ENCODE data around the gene TLK1. TPM values are rescaled to one million over a fixed set of nuclear protein-coding genes. Genes with fewer than 3 reads are reported as not detected.

Gene TLK1
- total RNA-seq, 1 donor from 2014 or later = 50.2 TPM

GRCh38 chr2:170973225-170973491, 187.5 kb downstream of the TLK1 start:
- peak overlapping the region; percentile 58 for H3K4me3 Mint-ChIP-seq (ENCODE audit: unreplicated experiment)
- no peak overlapping the region for H3K27ac Mint-ChIP-seq (ENCODE audit: unreplicated experiment)
- Histone ChIP-seq H3K27ac (ENCODE audit: low read depth, low read length) (no peak overlapping the region), H3K9me3 (ENCODE audit: insufficient read depth, low read depth, low read length) (no peaks in the 10 kb centered on the region), H2AFZ (ENCODE audit: low read depth, low read length) (peak overlapping the region; percentile 67), H3K36me3 (ENCODE audit: insufficient read depth, low read length) (no peaks in the 10 kb centered on the region), H4K20me1 (ENCODE audit: insufficient read depth, low read length) (peaks cover 7% of the 10 kb centered on the region), H3K27me3 (ENCODE audit: insufficient read depth, low read length) (no peaks in the 10 kb centered on the region), H3K79me2 (ENCODE audit: insufficient read depth, low read length) (no peaks in the 10 kb centered on the region), H3K4me1 (ENCODE audit: insufficient read depth, low read length) (peaks cover 9% of the 10 kb centered on the region), H3K4me3 (ENCODE audit: insufficient read depth, low read depth, low read length) (peak overlapping the region; percentile 51), H3K4me2 (ENCODE audit: low read length) (peak overlapping the region; percentile 90), H3K9ac (ENCODE audit: low read length) (peak overlapping the region; percentile 84)
- no peaks in the 10 kb centered on the region for H3K9me3 Mint-ChIP-seq (ENCODE audit: unreplicated experiment)
- peaks cover 5% of the 10 kb centered on the region for H3K4me1 Mint-ChIP-seq (ENCODE audit: low read depth, unreplicated experiment)
- H3K36me3 Mint-ChIP-seq (ENCODE audit: low read depth, unreplicated experiment) = peaks cover 8% of the 10 kb centered on the region
- H3K27me3 Mint-ChIP-seq (ENCODE audit: low read depth, unreplicated experiment) = peaks cover 2% of the 10 kb centered on the region
- FAIRE-seq (no peak), DNase-seq (ENCODE audit: low read depth) (no peak)
- TF ChIP-seq CTCF (IDR thresholded peaks at IDR 0.05; ENCODE audit: insufficient read depth, low read depth, low read length) (no peak), EZH2 (IDR thresholded peaks at IDR 0.05; ENCODE audit: insufficient read depth, low read length) (no peak)

GRCh38 chr2:170972296-170973224, 188.1 kb downstream of the TLK1 start:
- FAIRE-seq (no peak), DNase-seq (ENCODE audit: low read depth) (no peak)
- Histone ChIP-seq H3K9me3 (ENCODE audit: insufficient read depth, low read depth, low read length) (no peaks in the 10 kb centered on the region), H3K27me3 (ENCODE audit: insufficient read depth, low read length) (no peaks in the 10 kb centered on the region), H4K20me1 (ENCODE audit: insufficient read depth, low read length) (peaks cover 11% of the 10 kb centered on the region), H3K36me3 (ENCODE audit: insufficient read depth, low read length) (peaks cover 3% of the 10 kb centered on the region), H3K9ac (ENCODE audit: low read length) (peak overlapping the region; percentile 84), H3K4me2 (ENCODE audit: low read length) (peak overlapping the region; percentile 90), H3K27ac (ENCODE audit: low read depth, low read length) (no peak overlapping the region), H3K79me2 (ENCODE audit: insufficient read depth, low read length) (no peaks in the 10 kb centered on the region), H2AFZ (ENCODE audit: low read depth, low read length) (no peak overlapping the region), H3K4me3 (ENCODE audit: insufficient read depth, low read depth, low read length) (peak overlapping the region; percentile 51), H3K4me1 (ENCODE audit: insufficient read depth, low read length) (peaks cover 9% of the 10 kb centered on the region)
- peaks cover 4% of the 10 kb centered on the region for H3K4me1 Mint-ChIP-seq (ENCODE audit: low read depth, unreplicated experiment)
- TF ChIP-seq EZH2 (IDR thresholded peaks at IDR 0.05; ENCODE audit: insufficient read depth, low read length) (no peak), CTCF (IDR thresholded peaks at IDR 0.05; ENCODE audit: insufficient read depth, low read depth, low read length) (no peak)
- no peaks in the 10 kb centered on the region for H3K9me3 Mint-ChIP-seq (ENCODE audit: unreplicated experiment)
- H3K27ac Mint-ChIP-seq (ENCODE audit: unreplicated experiment) = no peak overlapping the region
- peaks cover 2% of the 10 kb centered on the region for H3K27me3 Mint-ChIP-seq (ENCODE audit: low read depth, unreplicated experiment)
- H3K36me3 Mint-ChIP-seq (ENCODE audit: low read depth, unreplicated experiment) = peaks cover 11% of the 10 kb centered on the region
- peak overlapping the region; percentile 58 for H3K4me3 Mint-ChIP-seq (ENCODE audit: unreplicated experiment)

GRCh38 chr2:170971071-170971470, 189.6 kb downstream of the TLK1 start:
- TF ChIP-seq EZH2 (IDR thresholded peaks at IDR 0.05; ENCODE audit: insufficient read depth, low read length) = no peak
- no peak for TF ChIP-seq CTCF (IDR thresholded peaks at IDR 0.05; ENCODE audit: insufficient read depth, low read depth, low read length)
- Histone ChIP-seq H2AFZ (ENCODE audit: low read depth, low read length) (no peak overlapping the region), H3K79me2 (ENCODE audit: insufficient read depth, low read length) (no peaks in the 10 kb centered on the region), H3K9me3 (ENCODE audit: insufficient read depth, low read depth, low read length) (no peaks in the 10 kb centered on the region), H3K27me3 (ENCODE audit: insufficient read depth, low read length) (no peaks in the 10 kb centered on the region), H3K36me3 (ENCODE audit: insufficient read depth, low read length) (peaks cover 15% of the 10 kb centered on the region), H3K4me1 (ENCODE audit: insufficient read depth, low read length) (peaks cover 17% of the 10 kb centered on the region), H3K27ac (ENCODE audit: low read depth, low read length) (no peak overlapping the region), H3K4me3 (ENCODE audit: insufficient read depth, low read depth, low read length) (no peak overlapping the region), H4K20me1 (ENCODE audit: insufficient read depth, low read length) (peaks cover 24% of the 10 kb centered on the region), H3K4me2 (ENCODE audit: low read length) (no peak overlapping the region), H3K9ac (ENCODE audit: low read length) (no peak overlapping the region)
- FAIRE-seq = no peak
- Mint-ChIP-seq H3K27ac (ENCODE audit: unreplicated experiment) (no peak overlapping the region), H3K4me1 (ENCODE audit: low read depth, unreplicated experiment) (peaks cover 12% of the 10 kb centered on the region), H3K27me3 (ENCODE audit: low read depth, unreplicated experiment) (peaks cover 2% of the 10 kb centered on the region), H3K4me3 (ENCODE audit: unreplicated experiment) (no peak overlapping the region), H3K9me3 (ENCODE audit: unreplicated experiment) (no peaks in the 10 kb centered on the region), H3K36me3 (ENCODE audit: low read depth, unreplicated experiment) (peaks cover 18% of the 10 kb centered on the region)
- DNase-seq (ENCODE audit: low read depth) = no peak

Measured in astrocyte (in vitro differentiated cells and primary cell).